ENCODE data around the gene MAGIX.

The MAGIX gene

GRCh38 chrX:49204709-49205108 is 42.2 kb downstream of the MAGIX start:
- DNase-seq (ENCODE audit: low read depth in 2 of 2), result no peak

- no peak for DNase-seq (ENCODE audit: low read depth in 2 of 2)
These were observed 42.9 kb downstream of the MAGIX start for GRCh38 chrX:49205443-49205842.

GRCh38 chrX:49206543-49206942 is 44.0 kb downstream of the MAGIX start:
- DNase-seq (ENCODE audit: low read depth in 2 of 2), result no peak

GRCh38 chrX:49208399-49208798 is 45.8 kb downstream of the MAGIX start:
- no peak for DNase-seq (ENCODE audit: low read depth in 2 of 2)

- no peak for DNase-seq (ENCODE audit: low read depth in 2 of 2)
These were observed 47.1 kb downstream of the MAGIX start for GRCh38 chrX:49209434-49210251.

GRCh38 chrX:49210406-49210805 is 47.8 kb downstream of the MAGIX start:
- no peak for DNase-seq (ENCODE audit: low read depth in 2 of 2)

GRCh38 chrX:49211074-49211473 is 48.5 kb downstream of the MAGIX start:
- DNase-seq (ENCODE audit: low read depth in 2 of 2), result no peak

GRCh38 chrX:49212209-49212608 is 49.7 kb downstream of the MAGIX start:
- DNase-seq (ENCODE audit: low read depth in 2 of 2), result no peak

- DNase-seq (ENCODE audit: low read depth in 2 of 2), result no peak
These were observed 50.3 kb downstream of the MAGIX start for GRCh38 chrX:49212861-49213260.

- no peak for DNase-seq (ENCODE audit: low read depth in 2 of 2)
These were observed 51.9 kb downstream of the MAGIX start for GRCh38 chrX:49214416-49214815.

- DNase-seq (ENCODE audit: low read depth in 2 of 2), result no peak
These were observed 52.5 kb downstream of the MAGIX start for GRCh38 chrX:49214996-49215526.

Measured in stimulated activated CD8-positive, alpha-beta memory T cell treated with anti-CD3 and anti-CD28 coated beads, Interleukin-2, amount 100 ng/mL, for 48 hours (primary cell).